ENCODE data around the gene CGRRF1.

CGRRF1 gene

DNA sequence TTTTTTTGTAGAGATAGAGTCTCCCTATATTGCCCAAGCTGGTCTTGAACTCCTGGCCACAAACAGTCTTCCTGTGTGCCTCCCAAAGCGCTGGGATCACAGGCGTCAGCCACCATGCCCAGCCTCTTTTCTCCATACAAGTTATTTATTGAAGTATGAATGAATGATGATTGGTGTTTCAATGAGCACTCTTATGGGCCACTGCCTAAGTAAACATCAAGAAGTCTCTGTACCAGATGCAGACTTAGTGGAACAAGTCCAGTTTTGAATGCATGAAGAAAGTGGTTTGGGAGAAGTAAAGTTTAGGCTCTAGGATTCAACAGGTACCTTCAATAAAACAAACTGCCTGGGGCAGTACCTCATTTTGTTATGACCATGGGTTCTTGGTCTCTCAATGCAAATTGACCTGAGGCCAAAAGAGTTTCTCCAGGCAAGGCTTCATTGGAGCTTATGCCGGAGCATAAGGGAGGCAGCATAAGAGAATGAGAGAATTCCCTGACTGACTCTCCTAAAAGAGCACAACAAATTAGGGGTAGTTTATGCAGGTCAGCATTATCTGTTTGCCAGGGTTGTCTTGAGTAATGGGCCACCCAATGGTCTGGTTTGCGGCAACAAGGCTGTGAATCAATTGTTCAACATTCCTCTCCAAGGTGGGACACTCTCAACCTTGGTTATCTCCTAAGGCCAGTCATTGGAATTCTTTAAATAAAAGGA, 19.8 kb upstream of the CGRRF1 start:
- no peak for DNase-seq (ENCODE audit: low read depth in 2 of 3, low spot score in 2 of 3)

DNA sequence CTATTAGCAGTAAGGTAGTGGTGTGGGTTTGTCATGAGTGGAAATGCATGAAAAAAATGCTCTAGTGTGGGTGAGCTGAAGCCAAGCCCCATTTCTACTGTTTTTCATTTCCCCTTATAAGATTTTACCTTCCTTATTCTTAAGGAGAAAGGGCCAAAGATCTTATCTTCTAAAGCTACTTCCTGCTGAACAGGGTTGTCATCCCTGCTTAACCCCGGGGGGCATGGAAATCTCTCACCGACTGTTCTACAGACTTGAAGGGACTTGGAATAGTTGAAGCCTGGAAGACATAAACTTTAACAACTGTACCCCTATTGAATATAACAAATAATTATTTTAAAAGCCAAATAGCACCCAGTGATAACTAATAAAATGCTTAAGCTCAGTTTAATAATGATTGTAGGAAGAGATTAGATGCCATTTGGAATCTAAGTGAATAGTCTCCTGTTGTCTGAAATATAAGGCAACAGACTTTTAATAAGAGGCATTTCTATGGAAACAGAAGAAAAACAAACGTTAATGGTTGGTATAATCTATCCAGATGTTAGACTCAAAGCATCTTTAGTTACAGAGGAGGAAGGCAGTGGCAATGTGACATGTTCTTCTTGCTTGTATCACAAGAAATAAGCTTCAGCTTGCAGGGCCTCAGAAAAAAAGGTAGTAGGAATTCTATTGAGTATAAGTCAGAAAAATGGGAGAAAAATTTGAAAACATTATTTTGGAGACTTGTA, 19.1 kb upstream of the CGRRF1 start:
- no peak for DNase-seq (ENCODE audit: low read depth in 2 of 3, low spot score in 2 of 3)

DNA sequence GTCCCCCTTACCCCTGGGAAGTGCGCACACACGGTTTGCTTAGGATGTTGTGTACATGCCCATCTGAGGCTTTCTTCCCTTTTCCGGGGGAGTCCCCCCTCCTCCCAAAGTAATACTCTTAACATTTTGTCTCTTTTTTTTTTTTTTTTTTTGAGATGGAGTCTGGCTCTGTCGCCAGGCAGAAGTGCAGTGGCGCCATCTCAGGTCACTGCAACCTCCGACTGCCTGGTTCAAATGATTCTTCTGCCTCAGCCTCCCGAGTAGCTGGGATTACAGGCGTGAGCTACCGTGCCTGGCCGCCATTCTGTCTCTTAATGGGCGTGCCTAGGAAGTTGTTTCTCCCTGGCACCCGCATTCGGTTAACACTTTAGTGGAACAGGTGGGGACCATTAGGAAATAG, 16.4 kb upstream of the CGRRF1 start:
- DNase-seq (ENCODE audit: low read depth in 2 of 3, low spot score in 2 of 3) = no peak

- no peak for DNase-seq (ENCODE audit: low read depth in 2 of 3, low spot score in 2 of 3)
Observed at GRCh38 chr14:54497224-54497623, 12.5 kb upstream of the CGRRF1 start.

GRCh38 chr14:54498095-54498531, 11.6 kb upstream of the CGRRF1 start:
- no peak for DNase-seq (ENCODE audit: low read depth in 2 of 3, low spot score in 2 of 3)

GRCh38 chr14:54498579-54498978, 11.1 kb upstream of the CGRRF1 start:
- DNase-seq (ENCODE audit: low read depth in 2 of 3, low spot score in 2 of 3) = no peak

DNA sequence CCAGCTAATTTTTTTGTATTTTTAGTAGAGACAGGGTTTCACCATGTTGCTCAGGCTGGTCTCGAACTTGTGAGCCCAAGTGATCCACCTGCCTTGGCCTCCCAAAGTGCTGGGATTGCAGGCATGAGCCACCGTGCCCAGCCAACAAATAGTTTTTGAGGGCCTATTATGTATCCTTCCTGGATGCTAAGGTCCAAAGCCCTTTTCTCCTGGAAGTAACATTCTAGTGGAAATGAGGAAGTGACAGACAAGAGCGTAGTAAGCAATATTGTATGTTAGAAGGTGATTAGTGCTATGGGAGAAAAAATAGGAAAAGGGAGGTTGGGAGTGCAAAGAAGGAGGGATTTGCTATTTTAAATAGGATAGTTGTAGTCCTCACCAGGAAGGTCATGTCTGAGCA, 9.0 kb upstream of the CGRRF1 start:
- no peak for DNase-seq (ENCODE audit: low read depth in 2 of 3, low spot score in 2 of 3)

GRCh38 chr14:54501480-54501879, 8.2 kb upstream of the CGRRF1 start:
- no peak for DNase-seq (ENCODE audit: low read depth in 2 of 3, low spot score in 2 of 3)

DNA sequence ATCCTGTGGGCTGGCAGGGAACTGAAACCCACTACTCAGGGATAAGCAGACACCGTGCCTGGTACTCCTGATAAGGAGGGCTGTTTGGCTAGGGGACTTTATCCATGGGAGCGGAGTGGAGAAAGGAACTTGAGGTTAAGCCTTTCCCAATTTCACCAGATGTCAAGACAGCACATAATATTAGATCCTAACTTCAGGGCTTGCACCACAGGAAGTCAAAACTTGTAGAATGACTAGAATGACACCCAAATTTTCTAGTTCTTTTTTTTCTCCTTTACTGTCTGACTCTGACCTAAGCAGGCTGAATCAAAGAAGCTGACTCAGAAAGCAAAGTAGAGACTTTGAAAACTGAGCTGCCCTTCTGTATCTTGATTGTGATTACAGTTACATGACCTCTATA, 7.1 kb upstream of the CGRRF1 start:
- DNase-seq (ENCODE audit: low read depth in 2 of 3, low spot score in 2 of 3) = no peak

GRCh38 chr14:54503486-54503885, 6.2 kb upstream of the CGRRF1 start:
- DNase-seq (ENCODE audit: low read depth in 2 of 3, low spot score in 2 of 3) = no peak

DNA sequence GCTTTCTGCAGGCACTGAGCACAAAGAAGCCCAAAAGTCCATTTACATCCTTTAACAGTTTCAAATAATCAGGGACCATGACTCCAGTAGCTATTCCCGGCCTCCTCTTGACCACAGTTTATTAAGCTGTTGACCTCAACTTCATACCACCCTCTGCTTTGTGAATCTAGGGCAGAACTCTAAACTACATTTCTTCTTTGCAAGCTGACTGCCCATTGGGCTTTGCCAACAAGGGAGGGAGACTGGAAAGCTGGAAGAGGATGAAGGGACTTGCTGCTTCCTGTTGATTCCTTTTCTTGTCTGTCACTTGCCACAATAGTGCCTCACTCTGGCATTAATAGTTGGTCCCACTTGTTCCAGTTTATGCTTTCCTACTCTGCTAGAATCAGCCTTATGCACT, 2.7 kb downstream of the CGRRF1 start:
- DNase-seq (ENCODE audit: low read depth in 2 of 3, low spot score in 2 of 3) = no peak

DNA sequence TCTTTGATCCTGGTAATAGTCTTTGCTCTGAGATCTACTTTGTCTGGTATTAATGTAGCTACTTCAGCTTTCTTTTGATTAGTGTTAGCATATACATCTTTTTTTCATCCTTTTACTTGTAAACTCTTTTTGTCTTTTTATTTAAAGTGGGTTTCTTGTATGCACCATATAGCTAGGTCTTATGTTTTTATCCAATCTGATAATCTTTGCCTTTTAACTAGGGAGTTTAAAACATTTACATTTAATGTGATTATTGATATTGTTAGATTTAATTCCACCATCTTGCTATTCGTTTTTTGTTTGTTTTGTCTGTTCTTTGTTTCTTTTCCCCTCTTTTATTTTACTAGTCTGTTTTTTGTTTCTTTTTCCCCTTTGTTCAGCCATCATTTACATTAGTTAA, 6.0 kb downstream of the CGRRF1 start:
- DNase-seq (ENCODE audit: low read depth in 2 of 3, low spot score in 2 of 3) = no peak

GRCh38 chr14:54516709-54517108, 7.0 kb downstream of the CGRRF1 start:
- DNase-seq (ENCODE audit: low read depth in 2 of 3, low spot score in 2 of 3) = no peak

GRCh38 chr14:54524410-54524809, 14.7 kb downstream of the CGRRF1 start:
- DNase-seq (ENCODE audit: low read depth in 2 of 3, low spot score in 2 of 3) = no peak

DNA sequence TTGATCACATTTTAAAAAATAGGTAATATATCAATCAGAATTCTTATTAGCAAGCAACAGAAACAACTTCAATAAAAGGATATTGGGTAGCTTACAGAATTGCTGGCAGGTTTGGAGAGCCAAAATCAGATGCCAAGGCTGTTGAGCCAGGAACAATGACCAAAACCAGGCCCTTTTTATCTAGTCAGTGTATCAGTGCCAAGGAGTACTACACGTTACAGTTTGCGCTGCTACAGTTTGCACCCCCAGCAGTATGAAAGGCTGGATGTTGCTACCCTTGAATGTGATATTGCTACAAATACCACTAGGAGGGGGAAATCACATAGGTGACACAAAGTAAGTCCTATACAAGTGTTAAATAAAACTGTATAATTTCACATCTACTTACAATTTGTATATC, 19.3 kb downstream of the CGRRF1 start:
- no peak for DNase-seq (ENCODE audit: low read depth in 2 of 3, low spot score in 2 of 3)

- no peak for DNase-seq (ENCODE audit: low read depth in 2 of 3, low spot score in 2 of 3)
Observed at GRCh38 chr14:54529811-54530210, 20.1 kb downstream of the CGRRF1 start.

DNA sequence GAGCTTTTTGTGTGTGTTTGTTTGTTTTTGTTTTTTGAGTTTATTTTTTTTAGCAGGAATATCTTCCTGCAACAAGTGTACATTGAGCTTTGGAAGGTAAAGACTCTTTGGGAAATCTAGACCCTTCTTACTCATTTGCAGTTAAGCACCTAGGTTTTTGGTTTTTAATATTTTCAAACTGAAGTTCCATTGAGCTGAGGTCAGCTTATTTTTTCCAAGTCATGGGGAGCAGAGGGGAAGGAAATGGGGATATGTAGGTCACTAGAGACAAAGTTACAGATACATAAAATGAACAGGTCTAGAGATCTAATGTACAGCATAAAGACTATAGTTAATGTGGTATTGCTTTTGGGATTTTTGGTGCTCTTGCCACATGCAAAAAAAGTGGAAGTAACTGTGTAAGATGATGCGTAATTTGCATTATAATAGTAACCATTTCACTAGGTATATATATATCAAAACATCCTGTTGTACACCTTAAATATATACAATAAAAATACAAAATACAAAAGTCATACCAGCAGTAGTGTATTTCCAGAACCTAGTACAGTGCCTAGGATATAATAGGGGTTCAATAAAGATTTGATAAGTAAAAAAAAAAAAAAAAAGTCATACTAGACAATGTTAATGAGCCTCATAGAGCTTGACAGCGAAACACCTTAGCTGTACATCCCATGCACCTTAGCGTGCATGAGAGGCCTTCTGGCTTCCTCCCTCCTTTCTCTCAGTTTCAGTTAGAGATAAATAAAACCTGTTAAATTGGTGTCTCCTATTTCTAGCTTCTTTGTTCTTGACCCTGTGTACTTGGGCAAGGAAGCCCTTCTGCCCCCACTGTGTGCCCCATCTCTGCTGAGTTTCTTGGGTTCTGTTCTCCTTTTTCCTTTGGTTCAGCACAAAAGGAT, 22.7 kb downstream of the CGRRF1 start:
- no peak for DNase-seq (ENCODE audit: low read depth in 2 of 3, low spot score in 2 of 3)

- no peak for DNase-seq (ENCODE audit: low read depth in 2 of 3, low spot score in 2 of 3)
Observed at GRCh38 chr14:54533100-54533499, 23.4 kb downstream of the CGRRF1 start.

DNA sequence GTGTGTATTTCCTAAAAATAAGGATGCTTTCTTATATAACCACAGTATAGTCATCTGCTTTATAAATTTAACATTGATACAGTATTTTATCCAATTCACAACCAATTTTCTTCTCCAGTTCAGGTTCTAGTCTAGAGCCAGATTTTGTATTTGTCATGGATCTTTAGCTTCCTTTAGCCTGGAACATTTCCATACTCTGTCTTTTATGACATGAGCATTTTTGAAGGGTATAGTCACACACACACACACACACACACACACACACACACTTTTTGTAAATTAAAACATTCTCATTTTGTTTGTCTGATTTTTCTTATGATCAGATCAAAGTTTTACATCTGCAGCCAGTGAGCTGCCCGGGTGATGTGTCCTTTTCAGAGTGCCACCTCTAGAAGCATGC, 25.4 kb downstream of the CGRRF1 start:
- DNase-seq (ENCODE audit: low read depth in 2 of 3, low spot score in 2 of 3) = no peak

- DNase-seq (ENCODE audit: low read depth in 2 of 3, low spot score in 2 of 3) = no peak
Observed at GRCh38 chr14:54535646-54536045, 25.9 kb downstream of the CGRRF1 start.

- no peak for DNase-seq (ENCODE audit: low read depth in 2 of 3, low spot score in 2 of 3)
Observed at GRCh38 chr14:54537651-54538050, 27.9 kb downstream of the CGRRF1 start.

DNA sequence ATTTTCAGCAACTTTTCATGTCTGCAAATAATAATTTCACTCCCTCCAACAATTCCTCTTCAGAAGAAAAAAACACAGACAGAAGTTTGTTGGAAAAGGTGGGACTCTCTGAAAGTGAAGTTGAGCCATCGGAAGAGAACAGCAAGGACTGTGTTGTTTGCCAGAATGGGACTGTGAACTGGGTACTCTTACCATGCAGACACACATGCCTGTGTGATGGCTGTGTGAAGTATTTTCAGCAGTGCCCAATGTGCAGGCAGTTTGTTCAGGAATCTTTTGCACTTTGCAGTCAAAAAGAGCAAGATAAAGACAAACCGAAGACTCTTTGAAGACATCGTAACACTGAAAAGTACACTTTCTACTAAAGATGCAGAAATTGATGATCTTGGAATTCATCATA, 28.3 kb downstream of the CGRRF1 start:
- DNase-seq (ENCODE audit: low read depth in 2 of 3, low spot score in 2 of 3) = no peak
